Measurements from ENCODE around the gene HK1. TPM values are rescaled to one million over a fixed set of nuclear protein-coding genes. Genes with fewer than 3 reads are reported as not detected.
A peak's percentile ranks its signal among the peaks of the same experiment; 100 is the strongest.

HK1 gene
- total and polyA plus RNA-seq, 4 experiments from 2014 or later = 68.6 to 156 (median 112) TPM

DNA sequence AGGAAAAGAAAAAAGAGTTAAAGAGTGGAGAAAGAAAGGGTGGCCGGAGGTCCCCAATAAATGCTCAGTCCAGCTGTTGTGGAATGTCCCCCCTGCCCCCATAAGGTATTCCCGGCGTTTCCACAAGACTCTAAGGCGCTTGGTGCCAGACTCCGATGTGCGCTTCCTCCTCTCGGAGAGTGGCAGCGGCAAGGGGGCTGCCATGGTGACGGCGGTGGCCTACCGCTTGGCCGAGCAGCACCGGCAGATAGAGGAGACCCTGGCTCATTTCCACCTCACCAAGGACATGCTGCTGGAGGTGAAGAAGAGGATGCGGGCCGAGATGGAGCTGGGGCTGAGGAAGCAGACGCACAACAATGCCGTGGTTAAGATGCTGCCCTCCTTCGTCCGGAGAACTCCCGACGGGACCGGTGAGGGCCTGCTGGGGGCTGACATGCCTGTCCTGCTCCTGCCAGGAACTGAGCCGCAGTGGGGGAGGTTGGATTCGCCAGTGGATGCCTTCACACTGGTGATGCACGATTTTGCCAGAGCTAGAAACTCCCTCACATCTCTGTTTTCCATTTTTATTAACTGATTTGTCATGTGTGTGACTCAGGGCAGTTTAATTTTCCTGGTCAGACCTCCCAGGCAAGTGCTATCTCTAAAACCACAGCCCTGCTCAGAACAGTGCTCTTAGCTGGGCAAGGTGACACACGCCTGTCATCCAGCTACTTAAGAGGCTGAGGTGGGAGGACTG lies 104.3 kb downstream of the HK1 start:
- peaks cover 78% of the 10 kb centered on the region for H3K36me3 ChIP-seq (ENCODE audit: insufficient read depth, low read length)
- H3K27ac Mint-ChIP-seq = peak overlapping the region in 3 of 7 donors; percentile 35 to 67 (median 36)
- H3K4me1 ChIP-seq (ENCODE audit: insufficient read depth, low read length) = no peaks in the 10 kb centered on the region
- peaks cover 0 to 2% (median 0%) of the 10 kb centered on the region in 4 donors for H3K4me1 Mint-ChIP-seq
- no peaks in the 10 kb centered on the region for H3K9me3 ChIP-seq (ENCODE audit: control insufficient read depth in 1 of 2, low read length in 2 of 2)
- H3K27me3 ChIP-seq (ENCODE audit: insufficient read depth, low read length) = no peaks in the 10 kb centered on the region
- no peak overlapping the region for H3K4me3 ChIP-seq (ENCODE audit: low read length in 2 of 2)
- no peaks in the 10 kb centered on the region for H3K27me3 Mint-ChIP-seq
- intact Hi-C loops (cut with micrococcal nuclease) = no loop called here
- no peak for DNase-seq
- peaks cover 0 to 1% (median 0%) of the 10 kb centered on the region in 8 donors for H3K9me3 Mint-ChIP-seq
- ChIA-PET POLR2A (ENCODE audit: partially characterized antibody) (interaction anchor here (0.9 kb wide), 1 partner anchor 64 kb away, joined by 3 read pairs; no protein-coding TSS in a partner anchor), CTCF (ENCODE audit: partially characterized antibody) (no interaction called here)
- H3K36me3 Mint-ChIP-seq = peaks cover 70 to 81% of the 10 kb centered on the region in 2 donors
- H3K4me3 Mint-ChIP-seq = no peak overlapping the region
- H3K27ac ChIP-seq (ENCODE audit: low read depth, low read length) = no peak overlapping the region

DNA sequence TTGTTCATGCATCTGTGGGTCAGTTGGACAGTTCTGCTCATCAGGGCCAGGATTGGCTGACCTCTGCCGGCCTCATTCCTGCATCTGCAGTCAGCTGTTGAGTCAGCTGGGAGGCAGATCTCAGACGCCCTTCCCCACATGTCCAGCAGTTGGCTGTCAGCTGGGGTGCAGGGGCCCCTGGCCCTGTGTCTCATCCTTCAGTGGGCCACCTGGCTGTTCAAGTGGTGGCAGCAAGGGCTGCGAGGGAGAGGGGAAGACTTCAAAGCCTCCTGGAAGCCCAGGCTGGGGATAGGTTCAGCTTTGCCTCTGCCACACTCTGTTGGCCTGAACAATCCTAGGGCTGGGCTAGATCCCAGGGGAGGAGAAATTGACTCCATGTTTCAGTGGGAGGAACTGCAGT lies 105.3 kb downstream of the HK1 start:
- H3K4me3 Mint-ChIP-seq = no peak overlapping the region
- intact Hi-C loops (cut with micrococcal nuclease) = no loop called here
- H3K9me3 Mint-ChIP-seq = peaks cover 0 to 1% (median 0%) of the 10 kb centered on the region in 8 donors
- H3K36me3 ChIP-seq (ENCODE audit: insufficient read depth, low read length) = peaks cover 78% of the 10 kb centered on the region
- H3K4me3 ChIP-seq (ENCODE audit: low read length in 2 of 2) = no peak overlapping the region
- no peak for DNase-seq
- no peaks in the 10 kb centered on the region for H3K4me1 ChIP-seq (ENCODE audit: insufficient read depth, low read length)
- peaks cover 0 to 2% (median 0%) of the 10 kb centered on the region in 4 donors for H3K4me1 Mint-ChIP-seq
- H3K27me3 Mint-ChIP-seq = no peaks in the 10 kb centered on the region
- H3K9me3 ChIP-seq (ENCODE audit: control insufficient read depth in 1 of 2, low read length in 2 of 2) = no peaks in the 10 kb centered on the region
- POLR2A ChIA-PET (ENCODE audit: partially characterized antibody) = no interaction called here
- H3K36me3 Mint-ChIP-seq = peaks cover 70 to 82% of the 10 kb centered on the region in 2 donors
- H3K27ac ChIP-seq (ENCODE audit: low read depth, low read length) = no peak overlapping the region
- peak overlapping the region in 3 of 7 donors; percentile 22 to 42 (median 29) for H3K27ac Mint-ChIP-seq
- no peaks in the 10 kb centered on the region for H3K27me3 ChIP-seq (ENCODE audit: insufficient read depth, low read length)
- CTCF ChIA-PET (ENCODE audit: partially characterized antibody) = interaction anchor here (0.6 to 1.3 kb wide), 2 partner anchors 9 to 25 kb away, joined by 3 to 4 read pairs; no protein-coding TSS in a partner anchor

DNA sequence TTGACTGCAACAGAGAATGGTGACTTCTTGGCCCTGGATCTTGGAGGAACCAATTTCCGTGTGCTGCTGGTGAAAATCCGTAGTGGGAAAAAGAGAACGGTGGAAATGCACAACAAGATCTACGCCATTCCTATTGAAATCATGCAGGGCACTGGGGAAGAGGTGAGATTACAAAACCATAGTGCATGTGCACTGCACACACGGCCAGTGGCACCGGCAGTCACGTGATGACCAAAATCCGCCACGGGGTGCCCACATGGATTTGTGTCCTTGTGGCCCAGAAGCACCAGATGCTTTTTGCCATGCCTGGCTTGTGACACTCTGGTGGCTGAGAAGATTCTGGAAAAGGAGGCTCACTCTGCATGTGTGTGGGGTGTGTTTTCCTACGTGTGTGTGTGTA lies 106.0 kb downstream of the HK1 start:
- H3K4me1 ChIP-seq (ENCODE audit: insufficient read depth, low read length) = no peaks in the 10 kb centered on the region
- Mint-ChIP-seq H3K27ac (peak overlapping the region in 5 of 7 donors; percentile 8 to 75 (median 29)), H3K4me1 (peaks cover 0 to 2% (median 0%) of the 10 kb centered on the region in 4 donors), H3K4me3 (no peak overlapping the region), H3K9me3 (peaks cover 0 to 1% (median 0%) of the 10 kb centered on the region in 8 donors), H3K27me3 (no peaks in the 10 kb centered on the region), H3K36me3 (peaks cover 73 to 84% of the 10 kb centered on the region in 2 donors)
- H3K9me3 ChIP-seq (ENCODE audit: control insufficient read depth in 1 of 2, low read length in 2 of 2) = no peaks in the 10 kb centered on the region
- POLR2A ChIA-PET (ENCODE audit: partially characterized antibody) = interaction anchor here (0.5 kb wide), 1 partner anchor 26 kb away, joined by 4 read pairs; no protein-coding TSS in a partner anchor
- CTCF ChIA-PET (ENCODE audit: partially characterized antibody) = interaction anchor here (1.3 kb wide), 1 partner anchor 8 kb away, joined by 4 read pairs; no protein-coding TSS in a partner anchor
- no peaks in the 10 kb centered on the region for H3K27me3 ChIP-seq (ENCODE audit: insufficient read depth, low read length)
- peaks cover 80% of the 10 kb centered on the region for H3K36me3 ChIP-seq (ENCODE audit: insufficient read depth, low read length)
- no peak overlapping the region for H3K4me3 ChIP-seq (ENCODE audit: low read length in 2 of 2)
- intact Hi-C loops (cut with micrococcal nuclease) = no loop called here
- no peak for DNase-seq
- no peak overlapping the region for H3K27ac ChIP-seq (ENCODE audit: low read depth, low read length)

DNA sequence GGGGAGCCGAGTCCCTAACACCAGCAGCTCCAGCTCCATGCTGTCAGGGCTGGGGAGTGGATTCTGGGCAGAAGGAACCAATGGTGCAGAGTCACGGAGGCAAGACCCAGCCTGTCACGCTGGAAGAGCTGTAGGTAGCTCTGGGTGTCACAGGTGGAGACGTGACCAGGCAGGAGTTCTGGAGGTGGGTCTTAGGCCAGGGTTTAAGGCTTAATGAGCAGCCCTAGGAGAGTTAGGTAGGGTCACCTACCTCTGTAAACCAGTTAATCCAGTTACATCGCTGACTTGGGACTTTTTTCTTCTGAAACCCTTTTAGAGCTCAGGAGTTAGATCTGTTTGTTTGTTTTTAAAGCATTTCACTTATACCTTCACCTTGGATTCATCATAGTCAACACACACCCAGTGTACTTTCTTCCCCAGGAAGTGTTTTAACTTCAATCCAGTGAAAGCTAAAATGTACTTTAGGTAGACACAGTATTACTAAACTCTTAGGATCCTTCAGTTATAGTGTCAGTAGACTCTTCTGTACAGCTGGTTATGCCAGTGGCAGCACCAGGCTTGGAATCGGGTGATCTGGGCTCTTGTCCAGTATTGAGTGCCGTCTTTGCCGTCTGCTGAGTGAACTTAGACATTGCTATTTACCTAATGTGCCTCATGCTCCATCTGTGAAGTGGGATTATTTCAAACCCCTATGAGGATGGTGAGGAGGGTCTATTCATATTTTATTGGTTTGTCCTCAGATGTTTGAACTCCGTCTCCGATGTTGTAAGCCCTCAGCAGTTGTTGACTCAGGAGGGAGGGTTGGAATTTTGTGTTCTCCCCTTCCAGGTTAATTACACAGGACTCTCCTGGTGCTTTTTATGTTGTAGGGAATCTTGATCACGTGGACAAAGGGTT lies 107.4 kb downstream of the HK1 start:
- intact Hi-C loops (cut with micrococcal nuclease) = no loop called here
- Histone ChIP-seq H3K4me3 (ENCODE audit: low read length in 2 of 2) (no peak overlapping the region), H3K4me1 (ENCODE audit: insufficient read depth, low read length) (peaks cover 8% of the 10 kb centered on the region), H3K27ac (ENCODE audit: low read depth, low read length) (peak overlapping the region; percentile 25), H3K27me3 (ENCODE audit: insufficient read depth, low read length) (no peaks in the 10 kb centered on the region), H3K9me3 (ENCODE audit: control insufficient read depth in 1 of 2, low read length in 2 of 2) (no peaks in the 10 kb centered on the region), H3K36me3 (ENCODE audit: insufficient read depth, low read length) (peaks cover 73% of the 10 kb centered on the region)
- ChIA-PET POLR2A (ENCODE audit: partially characterized antibody) (no interaction called here), CTCF (ENCODE audit: partially characterized antibody) (no interaction called here)
- Mint-ChIP-seq H3K36me3 (peaks cover 64 to 85% of the 10 kb centered on the region in 2 donors), H3K4me3 (peak overlapping the region in 1 of 8 donors; percentile 62), H3K27ac (peak overlapping the region in 5 of 7 donors; percentile 8 to 83 (median 46)), H3K27me3 (no peaks in the 10 kb centered on the region), H3K4me1 (peaks cover 0 to 6% (median 3%) of the 10 kb centered on the region in 4 donors), H3K9me3 (peaks cover 0 to 1% (median 0%) of the 10 kb centered on the region in 8 donors)
- no peak for DNase-seq

DNA sequence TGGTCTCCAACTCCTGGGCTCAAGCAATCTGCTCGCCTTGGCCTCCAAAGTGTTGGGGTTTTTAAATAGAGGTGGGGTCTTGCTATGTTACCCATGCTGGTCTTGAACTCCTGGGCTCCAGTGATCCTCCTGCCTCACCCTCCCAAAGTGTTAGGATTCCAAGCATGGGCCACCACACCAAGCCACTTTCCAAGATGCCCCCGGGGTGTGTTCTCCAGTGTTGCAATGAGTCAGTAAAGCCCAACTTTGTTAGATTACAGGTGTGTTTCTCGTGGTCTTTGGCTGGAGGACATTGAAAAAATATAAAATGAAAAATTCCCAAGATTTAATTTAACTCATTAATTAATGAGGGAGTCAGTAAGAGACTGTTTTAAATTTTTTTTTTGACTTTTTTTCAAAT lies 109.2 kb downstream of the HK1 start:
- H3K4me3 Mint-ChIP-seq = no peak overlapping the region
- H3K27ac ChIP-seq (ENCODE audit: low read depth, low read length) = no peak overlapping the region
- H3K27me3 Mint-ChIP-seq = no peaks in the 10 kb centered on the region
- peaks cover 0 to 1% (median 0%) of the 10 kb centered on the region in 8 donors for H3K9me3 Mint-ChIP-seq
- H3K9me3 ChIP-seq (ENCODE audit: control insufficient read depth in 1 of 2, low read length in 2 of 2) = no peaks in the 10 kb centered on the region
- DNase-seq = no peak
- peaks cover 62% of the 10 kb centered on the region for H3K36me3 ChIP-seq (ENCODE audit: insufficient read depth, low read length)
- CTCF ChIA-PET (ENCODE audit: partially characterized antibody) = no interaction called here
- H3K27ac Mint-ChIP-seq = peak overlapping the region in 5 of 7 donors; percentile 50 to 76 (median 62)
- intact Hi-C loops (cut with micrococcal nuclease) = no loop called here
- H3K27me3 ChIP-seq (ENCODE audit: insufficient read depth, low read length) = no peaks in the 10 kb centered on the region
- H3K4me1 Mint-ChIP-seq = peaks cover 5 to 14% (median 8%) of the 10 kb centered on the region in 4 donors
- POLR2A ChIA-PET (ENCODE audit: partially characterized antibody) = interaction anchor here (1.2 kb wide), 1 partner anchor 63 kb away, joined by 3 read pairs; no protein-coding TSS in a partner anchor
- peaks cover 15% of the 10 kb centered on the region for H3K4me1 ChIP-seq (ENCODE audit: insufficient read depth, low read length)
- peaks cover 63 to 85% of the 10 kb centered on the region in 2 donors for H3K36me3 Mint-ChIP-seq
- H3K4me3 ChIP-seq (ENCODE audit: low read length in 2 of 2) = no peak overlapping the region

DNA sequence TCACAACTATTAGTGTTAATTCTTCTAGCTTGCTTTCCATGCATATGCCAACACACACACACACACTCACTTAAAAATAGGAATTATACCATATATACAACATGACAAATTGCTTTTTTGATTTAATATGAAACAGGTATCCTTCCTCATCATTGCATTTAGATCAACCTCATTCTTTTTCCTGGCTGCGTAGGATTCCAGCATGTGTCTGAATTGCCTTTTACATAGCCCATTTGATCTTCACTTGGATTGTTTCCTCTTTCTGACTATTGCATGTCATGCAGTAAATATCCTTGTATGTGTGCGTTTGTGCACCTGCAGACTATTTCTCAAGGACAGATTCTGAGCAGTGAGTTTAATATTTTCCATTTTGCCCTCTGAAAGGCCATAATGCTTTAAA lies 110.2 kb downstream of the HK1 start:
- H3K4me1 ChIP-seq (ENCODE audit: insufficient read depth, low read length) = peaks cover 15% of the 10 kb centered on the region
- H3K27me3 Mint-ChIP-seq = no peaks in the 10 kb centered on the region
- H3K9me3 ChIP-seq (ENCODE audit: control insufficient read depth in 1 of 2, low read length in 2 of 2) = no peaks in the 10 kb centered on the region
- intact Hi-C loops (cut with micrococcal nuclease) = no loop called here
- no peak overlapping the region for H3K4me3 Mint-ChIP-seq
- no peak overlapping the region for H3K27ac ChIP-seq (ENCODE audit: low read depth, low read length)
- H3K9me3 Mint-ChIP-seq = no peaks in the 10 kb centered on the region
- H3K27me3 ChIP-seq (ENCODE audit: insufficient read depth, low read length) = no peaks in the 10 kb centered on the region
- peaks cover 55% of the 10 kb centered on the region for H3K36me3 ChIP-seq (ENCODE audit: insufficient read depth, low read length)
- DNase-seq = no peak
- POLR2A ChIA-PET (ENCODE audit: partially characterized antibody) = interaction anchor here (0.7 kb wide), 1 partner anchor 70 kb away, joined by 3 read pairs; no protein-coding TSS in a partner anchor
- CTCF ChIA-PET (ENCODE audit: partially characterized antibody) = interaction anchor here (2.7 to 7.1 kb wide), 3 partner anchors 19 to 155 kb away, joined by 8 to 148 read pairs (median 17); no protein-coding TSS in a partner anchor
- no peak overlapping the region for H3K4me3 ChIP-seq (ENCODE audit: low read length in 2 of 2)
- H3K36me3 Mint-ChIP-seq = peaks cover 57 to 78% of the 10 kb centered on the region in 2 donors
- peak overlapping the region in 2 of 7 donors; percentile 2 to 68 for H3K27ac Mint-ChIP-seq
- H3K4me1 Mint-ChIP-seq = peaks cover 7 to 17% (median 11%) of the 10 kb centered on the region in 4 donors
